ENCODE results near the gene TBC1D2B.
"Not testable (repeated sequence)": the region's sequence is repeated elsewhere in the genome, so short reads cannot be mapped to it uniquely, and the experiment has no call there.

The TBC1D2B gene

DNA sequence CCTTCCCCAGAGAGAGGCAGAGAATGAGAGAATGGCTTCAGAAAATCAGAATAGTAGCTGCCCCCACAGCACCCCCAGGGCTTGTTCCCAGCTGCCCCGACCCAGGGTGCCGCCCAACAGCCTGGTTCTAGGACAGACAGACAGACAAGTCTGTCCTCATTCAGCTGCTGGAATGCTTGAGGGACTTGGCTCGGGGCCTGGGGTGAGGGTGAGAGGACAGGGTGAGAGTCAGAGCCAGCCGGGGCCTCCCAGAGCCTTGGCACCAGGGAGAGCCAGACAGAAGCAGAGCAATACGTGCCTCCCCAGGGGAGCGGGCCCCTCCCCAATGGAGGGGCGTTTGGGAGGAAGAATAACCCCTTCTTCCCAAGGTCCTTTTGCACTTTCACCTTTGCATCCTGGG lies 105.6 kb downstream of the TBC1D2B start:
- DNase-seq, result not testable (repeated sequence)

DNA sequence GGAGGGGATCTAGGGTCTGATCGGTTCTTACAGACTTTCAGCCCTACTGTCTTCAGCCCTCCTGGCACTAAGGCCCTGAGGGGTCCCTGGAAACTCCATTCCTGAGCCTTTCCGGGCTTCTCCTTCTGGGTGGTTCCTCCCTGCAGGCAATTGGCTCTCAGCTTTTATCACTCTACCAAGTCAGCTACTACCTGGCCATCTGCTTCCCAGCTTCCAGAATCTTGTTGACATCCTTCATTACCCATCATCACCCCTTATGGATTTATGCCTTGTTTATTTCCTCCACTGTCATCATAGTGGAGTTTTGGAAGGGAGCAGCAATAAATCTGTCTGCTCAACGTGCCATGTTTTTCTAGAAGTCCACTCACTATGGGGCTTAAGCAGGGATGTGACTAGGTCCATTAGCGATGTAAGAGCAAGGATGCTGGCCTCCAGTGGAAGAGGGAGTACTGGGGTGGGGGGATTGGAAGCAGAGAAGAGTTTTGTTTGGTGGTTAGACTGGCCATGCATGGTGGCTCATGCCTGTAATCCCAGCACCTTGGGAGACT lies 106.6 kb downstream of the TBC1D2B start:
- DNase-seq, result not testable (repeated sequence)

DNA sequence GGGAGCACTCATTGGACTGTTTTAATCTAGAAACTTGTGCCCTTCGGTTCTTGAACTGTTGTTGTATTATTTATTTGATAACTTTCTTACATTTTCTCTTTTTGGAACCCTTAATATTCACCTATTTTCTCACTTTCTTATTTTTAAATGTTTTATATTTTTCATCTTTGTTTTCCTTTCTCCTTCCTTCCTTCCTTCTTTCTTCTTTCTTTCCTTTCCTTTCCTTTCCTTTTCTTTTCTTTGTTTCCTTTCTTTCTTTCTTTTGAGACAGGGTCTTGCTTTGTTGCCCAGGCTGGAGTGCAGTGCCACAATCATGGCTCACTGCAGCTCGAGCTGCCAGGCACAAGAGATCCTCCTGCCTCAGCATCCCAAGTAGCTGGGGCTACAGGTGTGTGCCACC lies 108.5 kb downstream of the TBC1D2B start:
- no peak for DNase-seq

DNA sequence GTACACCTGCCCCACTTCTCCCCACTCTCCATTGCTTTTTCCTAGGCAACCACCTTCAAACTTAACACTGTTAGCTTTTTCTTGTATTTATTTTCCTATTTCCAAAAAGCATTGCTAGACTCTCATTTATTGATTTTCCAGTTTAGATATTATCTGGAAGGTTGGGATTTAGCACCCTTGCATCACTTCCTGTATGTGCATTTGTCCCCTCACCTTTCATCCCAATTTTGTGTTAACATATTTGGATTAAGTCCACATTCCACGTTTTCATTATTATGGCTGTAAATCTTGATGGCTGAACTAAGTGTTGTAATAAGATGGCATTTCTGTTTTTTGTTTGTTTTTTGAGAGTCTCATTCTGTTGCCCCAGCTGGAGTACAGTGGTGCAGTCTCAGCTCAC lies 109.7 kb downstream of the TBC1D2B start:
- DNase-seq, result no peak

DNA sequence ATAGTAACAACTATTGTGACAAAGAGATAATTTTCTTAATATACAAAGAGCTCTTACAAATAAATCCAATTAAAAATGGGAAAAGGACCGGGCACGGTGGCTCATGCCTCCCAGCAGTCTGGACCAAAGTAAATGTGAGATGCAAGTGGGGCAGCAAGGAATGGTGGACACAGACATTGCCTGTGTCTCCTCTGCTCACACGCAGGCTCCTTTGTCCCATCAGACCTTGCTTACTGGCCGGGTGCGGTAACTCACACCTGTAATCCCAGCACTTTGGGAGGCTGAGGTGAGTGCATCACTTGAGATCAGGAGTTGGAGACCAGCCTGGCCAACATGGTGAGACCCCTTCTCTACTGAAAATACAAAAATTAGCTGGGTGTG lies 110.3 kb downstream of the TBC1D2B start:
- not testable (repeated sequence) for DNase-seq

DNA sequence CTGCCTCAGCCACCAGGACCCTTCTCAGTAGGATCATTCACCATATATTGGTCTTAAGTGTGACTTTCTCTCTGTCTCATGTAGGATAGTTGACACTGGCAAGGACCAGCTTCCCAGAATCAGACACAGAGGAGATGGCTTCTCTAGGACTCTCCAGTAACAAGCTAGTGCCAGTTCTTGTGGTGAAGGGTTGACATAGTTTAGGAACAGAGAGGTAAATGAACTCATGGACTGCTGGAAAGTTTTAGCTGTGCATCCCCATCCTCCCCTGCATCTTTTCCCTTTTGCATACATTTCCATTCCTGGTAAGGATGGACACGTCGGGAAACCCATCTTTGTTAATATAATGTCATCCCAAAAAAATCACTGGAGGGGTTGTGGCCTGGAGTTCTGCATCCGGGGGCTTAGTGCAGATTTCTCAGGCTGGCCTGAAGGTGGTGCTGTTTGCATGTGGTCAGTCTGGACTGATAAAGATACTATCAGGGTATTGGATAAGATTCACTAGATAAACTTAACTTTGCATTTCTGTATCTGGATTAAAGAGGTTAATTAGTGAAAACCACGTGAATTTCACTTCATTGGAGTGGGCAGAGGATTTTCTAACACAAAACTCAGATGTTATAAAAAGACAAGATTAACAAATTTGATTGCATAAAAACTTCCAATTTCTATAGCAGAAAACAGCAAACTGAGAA lies 110.8 kb downstream of the TBC1D2B start:
- peak; percentile 53 for DNase-seq

DNA sequence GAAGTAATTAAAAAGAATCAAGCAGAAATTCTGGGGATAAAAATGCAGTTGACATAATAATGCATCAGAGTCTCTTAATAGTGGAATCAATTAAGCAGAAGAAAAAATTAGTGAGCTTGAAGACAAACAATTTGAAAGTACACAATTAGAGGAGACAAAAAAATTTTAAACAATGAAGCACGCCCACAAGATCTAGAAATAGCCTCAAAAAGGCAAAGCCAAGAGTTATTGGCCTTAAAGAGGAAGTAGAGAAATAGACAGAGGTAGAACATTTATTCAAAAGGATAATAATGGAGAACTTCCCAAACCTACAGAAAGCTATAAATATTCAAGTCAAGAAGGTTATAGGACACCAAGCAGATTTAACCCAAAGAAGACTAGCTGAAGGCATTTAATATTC lies 113.3 kb downstream of the TBC1D2B start:
- no peak for DNase-seq

DNA sequence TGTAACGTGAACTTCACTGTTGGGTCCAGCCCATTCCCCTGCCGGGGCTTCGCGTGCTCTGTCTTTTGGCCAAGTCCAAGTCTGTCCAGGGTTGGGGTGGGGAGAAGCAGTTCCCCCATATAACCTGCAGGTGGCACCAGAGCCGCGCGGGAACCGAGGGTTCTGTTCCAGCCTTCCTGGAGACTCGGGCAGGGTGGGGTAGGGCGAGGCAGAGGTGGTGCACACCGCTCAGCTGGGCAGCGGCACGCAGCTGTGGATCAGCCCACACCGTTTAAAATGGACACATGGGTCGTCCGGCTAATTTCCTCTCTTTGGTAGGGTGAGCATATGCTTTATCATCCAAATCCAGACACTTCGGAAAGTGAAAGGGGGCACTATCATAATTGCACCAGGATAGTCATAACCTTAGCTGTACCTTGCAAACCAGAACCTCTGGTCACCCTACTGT lies 118.1 kb downstream of the TBC1D2B start:
- DNase-seq, result no peak

DNA sequence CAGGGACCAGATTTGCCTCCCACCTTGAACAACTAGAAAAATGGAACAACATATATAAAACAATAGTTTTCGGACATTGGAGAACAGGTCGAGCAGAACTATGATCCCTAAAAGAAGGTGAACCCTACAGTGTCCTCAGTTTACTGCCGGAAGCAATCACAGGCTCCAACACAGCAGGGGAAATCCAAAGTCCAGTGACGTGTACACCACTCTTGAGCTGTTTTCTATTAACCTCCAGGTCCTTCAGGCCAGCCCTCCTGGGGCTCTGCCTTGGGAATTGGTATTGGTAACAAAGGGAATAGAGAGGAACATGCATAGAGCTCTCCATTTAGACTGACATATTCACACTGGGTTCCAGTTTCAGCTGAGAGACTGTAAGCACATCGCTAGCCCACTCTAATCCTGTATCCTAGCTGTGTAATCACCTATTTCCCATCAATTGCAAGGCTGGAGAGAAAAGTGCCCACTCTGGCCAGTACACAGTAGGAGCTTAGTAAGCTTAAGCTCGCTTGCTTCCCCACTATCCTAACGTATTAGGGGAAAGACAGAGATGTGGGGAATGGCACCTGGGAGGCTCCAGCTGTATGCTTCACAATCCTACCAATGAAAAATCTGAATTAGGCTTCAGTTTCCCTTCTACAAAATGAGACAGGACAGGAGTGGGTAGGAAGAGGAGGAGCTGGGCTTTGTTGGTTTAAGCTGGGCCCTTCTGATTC lies 118.6 kb downstream of the TBC1D2B start:
- DNase-seq, result not testable (repeated sequence)

DNA sequence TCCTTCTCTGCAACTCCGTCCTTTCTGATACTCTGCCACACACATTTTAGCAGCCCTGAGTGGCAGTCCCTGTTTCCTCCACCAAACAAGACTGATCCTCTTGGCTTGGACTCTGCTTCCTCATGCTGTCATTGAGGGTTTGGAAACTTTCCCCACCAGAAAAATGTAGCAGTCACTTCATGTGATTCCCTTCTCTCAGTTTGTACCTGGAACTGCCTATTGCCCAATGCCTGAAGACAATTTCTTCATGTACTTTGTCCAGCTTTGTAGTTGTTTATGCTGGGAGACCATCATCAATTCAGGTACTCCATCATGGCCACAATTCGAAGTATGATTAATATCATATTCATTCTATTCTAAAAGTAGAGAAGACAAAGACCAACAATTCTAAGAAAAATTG lies 119.5 kb downstream of the TBC1D2B start:
- DNase-seq, result not testable (repeated sequence)

DNA sequence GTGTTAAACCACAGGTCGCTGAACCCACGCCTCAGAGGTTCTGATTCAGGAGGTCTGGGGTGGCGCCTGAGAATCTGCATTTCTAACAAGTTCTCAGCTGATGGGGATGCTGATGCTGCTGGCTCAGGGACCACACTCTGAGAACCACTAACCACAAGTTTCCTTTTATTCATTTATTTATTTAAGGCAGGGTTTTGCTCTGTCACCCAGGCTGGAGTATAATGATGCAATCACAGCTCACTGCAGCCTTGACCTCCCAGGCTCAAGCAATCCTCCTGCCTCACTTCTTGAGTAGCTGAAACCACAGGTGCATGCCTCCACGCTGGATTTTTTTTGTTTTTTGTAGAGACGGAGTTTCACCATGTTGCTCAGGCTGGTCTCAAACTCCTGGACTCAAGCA lies 123.6 kb downstream of the TBC1D2B start:
- DNase-seq, result not testable (repeated sequence)

DNA sequence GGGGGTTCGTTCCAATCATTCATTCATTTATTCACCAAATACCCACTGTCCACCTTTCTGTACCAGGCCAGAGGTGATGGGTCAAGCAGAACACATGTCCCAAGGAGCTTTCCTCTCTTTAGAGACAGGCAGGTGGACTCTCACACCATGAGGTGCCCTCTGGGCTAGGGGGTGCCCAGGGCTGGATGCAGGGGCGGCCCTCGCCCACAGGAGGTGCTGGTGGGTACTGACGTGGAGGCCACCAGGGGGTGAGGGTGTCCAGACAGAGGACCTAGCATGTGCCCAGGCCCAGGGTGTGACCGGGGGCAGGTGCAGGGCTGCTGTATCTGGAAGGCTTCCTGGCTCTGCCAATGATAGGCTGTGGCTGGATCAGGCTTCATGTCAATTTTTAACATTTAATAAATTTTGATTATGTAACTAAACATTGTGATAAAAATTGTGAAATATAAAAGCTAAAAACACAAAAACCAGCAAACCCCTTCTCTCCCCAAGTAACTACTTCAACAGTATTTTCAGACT lies 124.5 kb downstream of the TBC1D2B start:
- DNase-seq, result not testable (repeated sequence)

DNA sequence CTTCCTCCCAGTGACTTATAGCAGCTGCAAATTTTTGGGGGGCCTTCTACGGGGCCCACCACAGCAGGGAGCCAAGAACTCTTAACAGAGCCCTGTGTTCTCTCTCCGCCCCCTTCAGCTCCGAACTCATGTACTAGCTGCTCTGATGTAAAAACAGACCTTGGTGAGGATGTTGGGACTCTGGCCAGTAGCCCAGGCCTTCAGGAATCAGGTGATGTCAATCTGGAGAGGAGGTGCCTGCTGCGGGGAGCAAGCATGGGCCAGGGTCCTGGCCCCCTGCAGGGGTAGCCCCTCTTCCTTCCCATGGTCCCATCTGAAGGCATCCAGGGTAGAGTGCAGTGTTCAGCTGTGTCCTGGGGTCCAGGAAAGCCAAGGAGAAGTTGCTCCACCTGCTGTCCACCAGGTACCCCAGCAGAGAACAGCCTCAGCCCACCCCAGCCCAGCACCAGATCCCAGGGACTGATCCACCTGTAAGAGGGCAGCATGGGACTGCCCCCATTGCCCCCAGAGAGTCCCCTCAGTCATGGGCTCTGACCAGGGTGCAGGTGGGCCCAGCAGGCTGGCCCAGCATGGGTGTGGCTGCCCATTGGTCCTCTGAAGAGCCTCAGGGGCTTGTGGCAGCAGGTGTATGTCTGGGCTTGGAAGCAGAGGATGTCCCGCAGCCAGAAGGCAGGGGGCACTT lies 126.3 kb downstream of the TBC1D2B start:
- DNase-seq, result not testable (repeated sequence)

DNA sequence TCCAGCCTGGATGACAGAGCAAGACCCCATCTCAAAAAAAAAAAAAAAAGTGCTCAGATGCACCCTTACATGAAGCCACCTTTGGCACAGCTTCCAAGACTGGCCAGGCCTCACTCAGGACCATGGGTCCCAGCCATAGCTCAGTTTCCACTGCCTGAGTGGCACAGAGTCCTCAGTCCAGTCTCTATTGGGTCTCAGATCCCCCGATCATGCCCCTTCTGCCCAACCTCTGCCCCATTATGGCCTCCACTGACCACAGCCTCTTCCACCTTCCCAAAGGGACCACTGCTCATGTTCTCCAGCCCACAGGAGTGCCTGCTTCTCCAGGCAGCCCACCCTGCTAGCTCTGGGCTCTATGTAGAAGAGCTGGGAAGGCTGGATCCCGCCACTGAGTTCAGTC lies 127.0 kb downstream of the TBC1D2B start:
- DNase-seq, result not testable (repeated sequence)

DNA sequence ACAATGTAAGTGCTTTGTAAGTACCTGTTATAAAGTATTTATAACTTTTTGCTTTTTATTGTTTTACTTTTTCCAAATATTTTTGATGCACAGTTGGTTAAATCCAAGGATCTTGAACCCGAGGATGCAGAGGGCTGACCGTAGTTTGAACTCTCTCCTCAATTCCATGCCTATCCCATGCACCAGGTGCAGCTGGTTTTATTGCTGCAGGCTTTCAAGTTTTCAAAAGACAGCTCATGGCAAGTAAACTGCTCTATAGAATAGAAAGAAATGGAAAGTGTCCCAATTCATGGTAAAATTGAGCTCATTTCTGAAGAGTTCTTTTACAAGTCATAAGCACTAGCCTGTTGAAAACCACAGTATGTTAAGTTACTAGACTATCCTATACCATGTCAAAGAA lies 131.9 kb downstream of the TBC1D2B start:
- DNase-seq, result no peak

Measured in SHP77 treated with DMSO at 0.1 percent for 48 hours (cell line).